ENCODE measurements around the gene PABPC4L. TPM values are rescaled to one million over a fixed set of nuclear protein-coding genes. Genes with fewer than 3 reads are reported as not detected.

Gene PABPC4L
- total RNA-seq, 1 experiment from 2014 or later = not detected

GRCh38 chr4:134243742-134244713 lies 42.4 kb upstream of the PABPC4L start:
- Histone ChIP-seq H3K4me3 (ENCODE audit: low read depth in 2 of 2, low read length in 2 of 2) (no peak overlapping the region), H3K9me3 (ENCODE audit: control insufficient read depth, insufficient read depth, low read depth, low read length) (no peaks in the 10 kb centered on the region), H3K36me3 (ENCODE audit: control insufficient read depth, insufficient read depth, low read length) (no peaks in the 10 kb centered on the region; the same call in 1 of the 2 replicates), H3K27me3 (ENCODE audit: control insufficient read depth, insufficient read depth, low read length) (no peaks in the 10 kb centered on the region), H3K4me1 (ENCODE audit: control insufficient read depth, insufficient read depth, low read length) (no peaks in the 10 kb centered on the region), H3K27ac (ENCODE audit: low read length) (no peak overlapping the region)
- ChIA-PET POLR2A (no interaction called here), CTCF (no interaction called here)
- in situ Hi-C loops (cut with HindIII; ENCODE audit: low pct_unique_long_range_greater_than_20kb, low sequenced_read_pairs) = no loop called here
- intact Hi-C loops (cut with micrococcal nuclease; ENCODE audit: unreplicated experiment) = no loop called here
- ATAC-seq (no peak), DNase-seq (ENCODE audit: low read depth, low spot score) (no peak)
- no TSS peak for BruUV-seq (replicated peaks)
- TF ChIP-seq POLR2AphosphoS5 (IDR thresholded peaks at IDR 0.05; ENCODE audit: low read depth, low read length) (no peak), TCF7L2 (IDR thresholded peaks at IDR 0.05; ENCODE audit: low read depth, low read length) (no peak), CTCF (IDR thresholded peaks at IDR 0.05) (no peak), REST (IDR thresholded peaks at IDR 0.05; ENCODE audit: insufficient read depth in 1 of 2, low read depth in 2 of 2, low read length in 1 of 2) (no peak), SIN3A (IDR thresholded peaks at IDR 0.05; ENCODE audit: borderline replicate concordance, insufficient read depth, low read depth, low read length) (no peak)

- no peak for ATAC-seq
These were observed 17.5 kb upstream of the PABPC4L start for GRCh38 chr4:134219043-134219442.

More at GRCh38 chr4:134219043-134219442, 17.5 kb upstream of the PABPC4L start:
- no peak overlapping the region for H3K4me3 ChIP-seq (ENCODE audit: low read depth in 2 of 2, low read length in 2 of 2)
- intact Hi-C loops (cut with micrococcal nuclease; ENCODE audit: unreplicated experiment) (no loop called here), in situ Hi-C loops (cut with HindIII; ENCODE audit: low pct_unique_long_range_greater_than_20kb, low sequenced_read_pairs) (no loop called here)
- no peaks in the 10 kb centered on the region for H3K4me1 ChIP-seq (ENCODE audit: control insufficient read depth, insufficient read depth, low read length)
- no peaks in the 10 kb centered on the region for H3K36me3 ChIP-seq (ENCODE audit: control insufficient read depth, insufficient read depth, low read length)
- H3K9me3 ChIP-seq (ENCODE audit: control insufficient read depth, insufficient read depth, low read depth, low read length) = no peaks in the 10 kb centered on the region
- ChIA-PET POLR2A (no interaction called here), CTCF (no interaction called here)
- TF ChIP-seq POLR2AphosphoS5 (IDR thresholded peaks at IDR 0.05; ENCODE audit: low read depth, low read length) (no peak), REST (IDR thresholded peaks at IDR 0.05; ENCODE audit: insufficient read depth in 1 of 2, low read depth in 2 of 2, low read length in 1 of 2) (no peak), CTCF (IDR thresholded peaks at IDR 0.05) (no peak), TCF7L2 (IDR thresholded peaks at IDR 0.05; ENCODE audit: low read depth, low read length) (no peak), SIN3A (IDR thresholded peaks at IDR 0.05; ENCODE audit: borderline replicate concordance, insufficient read depth, low read depth, low read length) (no peak)
- no peaks in the 10 kb centered on the region for H3K27me3 ChIP-seq (ENCODE audit: control insufficient read depth, insufficient read depth, low read length)
- no peak overlapping the region for H3K27ac ChIP-seq (ENCODE audit: low read length)
- BruUV-seq (replicated peaks) = no TSS peak
- no peak for DNase-seq (ENCODE audit: low read depth, low spot score)
